ENCODE measurements around the gene MAD2L2.

MAD2L2 gene

DNA sequence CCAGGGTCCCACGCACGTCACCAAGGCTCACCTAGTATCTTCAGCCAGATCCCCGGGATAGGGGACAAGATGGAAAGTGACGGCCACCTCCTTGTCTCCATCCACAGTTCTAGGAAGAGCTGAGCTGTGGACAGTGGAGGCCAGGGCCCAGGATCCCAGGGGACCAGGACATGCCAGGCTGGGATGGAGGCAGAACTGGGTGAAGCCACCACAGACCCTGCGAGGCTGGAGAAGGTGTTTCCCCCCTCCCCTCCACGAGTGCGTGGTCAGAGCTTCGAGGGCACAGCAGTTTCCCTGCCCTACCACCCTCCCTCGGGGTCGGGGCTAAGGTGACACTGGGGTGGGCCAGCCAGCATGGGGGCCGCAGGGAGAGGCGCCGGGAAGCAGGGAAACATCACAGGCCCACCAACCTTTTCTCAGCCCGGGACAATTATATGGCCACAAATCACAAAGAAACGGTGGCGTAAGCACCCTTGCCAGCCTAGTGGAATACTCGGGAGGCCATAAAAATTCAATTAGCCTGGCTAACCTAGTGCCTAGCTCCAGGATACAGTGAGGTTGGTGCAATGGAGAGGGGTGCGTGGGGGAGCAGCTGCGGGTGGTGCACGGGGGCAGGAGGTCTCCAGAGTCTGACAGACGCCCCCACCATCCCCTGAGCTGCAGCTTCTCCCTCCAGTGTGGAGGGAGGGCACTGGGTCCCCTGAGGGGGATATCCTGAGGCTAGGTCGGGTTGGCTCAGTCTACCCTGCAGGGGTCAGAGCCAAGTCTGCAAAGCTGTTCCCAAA lies 23.9 kb upstream of the MAD2L2 start:
- DNase-seq (ENCODE audit: low spot score) = no peak

DNA sequence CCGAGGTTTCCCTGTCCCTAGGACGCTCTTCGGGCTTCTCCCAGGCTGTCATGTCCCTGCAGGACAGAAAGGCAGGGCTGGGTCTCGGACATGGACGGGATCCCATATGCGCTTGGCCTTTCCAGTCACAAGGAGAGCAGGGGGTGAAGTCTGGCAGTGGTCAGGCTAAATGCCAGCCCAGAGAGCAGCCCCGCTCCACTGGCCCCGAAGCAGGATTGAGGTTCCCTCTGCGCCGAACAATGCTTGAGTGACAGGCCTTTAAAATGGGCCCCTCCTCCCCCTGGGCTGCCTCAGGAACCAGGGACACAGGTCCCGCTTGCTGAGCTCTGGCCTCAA lies 23.2 kb upstream of the MAD2L2 start:
- no peak for DNase-seq (ENCODE audit: low spot score)

DNA sequence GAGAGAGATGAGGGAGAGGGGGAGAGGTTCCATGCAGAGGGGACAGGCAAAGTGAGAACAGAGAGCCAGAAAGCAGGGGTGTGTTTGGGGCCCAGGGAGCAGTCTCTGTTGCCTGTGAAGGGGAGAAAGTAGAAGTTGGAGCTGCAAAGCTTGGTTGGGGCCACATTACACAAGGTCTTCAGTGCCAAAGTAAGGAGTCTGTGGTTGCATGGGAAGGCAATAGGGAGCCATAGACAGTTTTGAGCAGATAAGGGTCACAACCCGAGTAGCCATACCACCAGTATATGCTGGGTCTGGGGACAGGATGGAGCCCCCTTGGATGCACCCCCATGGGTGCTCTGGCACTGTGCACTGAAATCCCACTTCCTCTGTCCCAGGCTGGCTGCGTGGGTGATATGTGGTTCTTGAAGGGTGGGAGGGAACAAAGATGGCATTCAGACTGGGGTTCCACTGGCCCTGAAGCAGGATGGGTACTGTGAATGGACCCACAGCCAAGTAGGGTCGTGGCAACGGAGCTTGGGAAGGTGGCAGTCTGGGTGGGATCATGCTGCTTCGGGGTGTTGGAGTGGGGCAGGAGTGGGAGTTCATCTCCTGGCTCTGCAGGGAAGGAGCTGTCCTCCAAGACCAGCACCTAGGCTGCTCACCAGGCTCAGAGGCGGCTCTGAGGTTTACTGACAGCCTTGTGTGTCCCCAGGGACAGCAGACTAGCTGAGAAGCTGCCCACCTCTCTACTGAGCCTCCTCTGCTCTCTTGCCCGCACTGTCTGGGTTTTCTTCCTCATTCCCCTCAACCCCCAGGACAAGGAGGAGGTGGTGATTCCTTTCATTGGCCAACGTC lies 22.6 kb upstream of the MAD2L2 start:
- DNase-seq (ENCODE audit: low spot score) = no peak

DNA sequence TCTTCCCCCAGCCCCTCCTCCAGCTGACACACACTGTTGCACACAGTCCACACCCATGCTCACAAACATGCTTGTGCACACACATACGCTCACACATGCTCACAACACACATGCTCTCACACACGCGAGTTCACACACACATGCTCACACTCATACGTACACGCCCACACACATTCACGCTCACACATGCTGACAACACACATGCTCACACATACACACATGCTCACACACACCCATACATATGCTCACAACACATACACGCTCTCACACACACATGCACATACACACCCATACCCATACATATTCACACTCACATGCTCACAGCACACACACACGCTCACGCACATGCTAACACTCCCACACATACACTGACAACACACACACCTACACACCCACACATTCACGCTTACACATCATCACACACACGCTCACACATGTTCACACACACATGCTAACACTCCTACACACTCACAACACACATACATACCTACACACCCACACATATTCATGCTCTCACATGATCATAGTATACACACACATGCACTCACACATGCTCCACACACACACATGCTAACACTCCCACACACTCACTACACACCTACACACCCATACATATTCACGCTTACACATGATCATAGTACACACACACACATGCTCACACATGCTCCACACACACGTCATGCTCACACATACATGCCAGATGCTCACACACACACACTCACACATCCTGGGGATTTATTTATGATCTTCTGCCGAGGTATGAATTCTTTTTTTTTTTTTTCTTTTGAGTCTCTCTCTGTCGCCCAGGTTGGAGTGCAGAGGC lies 21.2 kb upstream of the MAD2L2 start:
- DNase-seq (ENCODE audit: low spot score) = no peak

DNA sequence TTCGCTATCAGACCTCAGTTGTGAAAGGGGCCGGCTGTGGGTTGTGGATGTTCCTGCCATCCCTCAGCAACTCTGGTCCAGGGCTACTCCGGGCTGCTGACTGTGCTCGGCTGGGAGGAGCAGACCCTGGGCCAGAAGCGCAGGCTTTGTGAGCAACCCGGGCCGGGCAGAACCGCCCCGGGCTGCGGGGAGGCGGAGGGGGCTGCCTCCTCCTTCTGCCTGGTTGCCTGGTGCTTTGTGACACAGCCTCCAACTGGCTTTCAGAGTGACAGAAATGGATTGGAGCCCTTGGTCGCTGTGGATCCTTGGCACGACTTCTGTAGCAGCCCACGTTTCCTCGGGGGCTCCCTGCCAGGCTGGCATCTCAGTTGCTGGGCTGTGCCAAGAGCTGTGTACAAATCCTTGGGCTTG lies 20.6 kb upstream of the MAD2L2 start:
- no peak for DNase-seq (ENCODE audit: low spot score)

DNA sequence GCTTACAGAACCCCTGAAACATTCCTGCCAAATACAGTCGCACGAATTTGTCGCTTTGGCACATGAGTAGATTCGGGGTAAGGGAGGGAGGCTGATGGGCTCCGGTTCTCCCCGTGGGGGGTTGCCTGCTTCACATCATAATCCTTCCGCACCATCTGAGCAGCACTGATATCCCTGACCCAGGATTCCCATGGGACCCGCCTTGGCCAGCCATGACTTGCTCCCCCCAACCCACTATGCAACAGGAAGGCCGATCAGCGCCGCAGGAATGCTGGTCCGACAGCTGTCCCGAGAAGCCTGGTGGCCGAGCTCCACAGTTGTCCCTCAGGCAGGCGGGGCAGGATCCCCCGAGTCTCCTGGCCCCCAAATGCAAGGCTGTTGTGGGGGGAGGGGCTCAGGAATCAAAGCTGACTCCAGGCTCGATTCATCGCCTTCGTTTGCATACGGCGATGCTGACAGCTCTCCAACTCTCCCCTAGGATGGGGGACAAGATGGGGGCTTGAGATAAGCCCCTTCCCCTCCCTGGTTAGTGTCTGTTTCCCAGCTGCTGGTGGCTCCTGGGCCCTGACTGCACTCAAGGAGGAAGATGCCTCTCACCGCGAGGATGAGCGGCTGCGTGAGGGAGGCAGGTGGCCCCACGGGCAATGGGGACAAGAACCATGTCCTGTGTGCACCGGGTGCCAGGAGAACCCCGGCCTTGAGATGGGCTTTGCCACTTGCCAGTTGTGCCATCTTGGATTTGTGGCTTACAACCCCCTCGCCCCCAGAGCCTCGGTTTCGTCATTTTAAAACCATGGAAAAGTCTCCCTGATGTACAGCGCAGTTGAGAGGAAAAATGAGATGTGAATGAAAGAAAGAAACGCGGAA lies 19.9 kb upstream of the MAD2L2 start:
- DNase-seq (ENCODE audit: low spot score) = no peak

DNA sequence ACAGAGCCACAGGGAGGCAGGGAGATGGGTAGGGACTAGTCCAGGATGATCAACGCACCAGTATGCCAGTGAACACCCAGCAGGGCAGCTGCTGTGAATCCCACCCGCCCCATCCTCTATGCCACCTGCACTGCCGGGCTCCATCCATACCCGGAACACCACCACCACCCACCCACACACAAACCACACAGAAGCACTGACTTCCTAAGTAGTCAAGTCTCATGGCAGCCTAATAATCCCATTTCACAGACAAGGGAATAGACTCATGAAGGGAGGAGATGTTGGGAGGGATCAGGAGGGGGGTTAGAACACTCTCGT lies 16.9 kb upstream of the MAD2L2 start:
- DNase-seq (ENCODE audit: low spot score) = no peak

DNA sequence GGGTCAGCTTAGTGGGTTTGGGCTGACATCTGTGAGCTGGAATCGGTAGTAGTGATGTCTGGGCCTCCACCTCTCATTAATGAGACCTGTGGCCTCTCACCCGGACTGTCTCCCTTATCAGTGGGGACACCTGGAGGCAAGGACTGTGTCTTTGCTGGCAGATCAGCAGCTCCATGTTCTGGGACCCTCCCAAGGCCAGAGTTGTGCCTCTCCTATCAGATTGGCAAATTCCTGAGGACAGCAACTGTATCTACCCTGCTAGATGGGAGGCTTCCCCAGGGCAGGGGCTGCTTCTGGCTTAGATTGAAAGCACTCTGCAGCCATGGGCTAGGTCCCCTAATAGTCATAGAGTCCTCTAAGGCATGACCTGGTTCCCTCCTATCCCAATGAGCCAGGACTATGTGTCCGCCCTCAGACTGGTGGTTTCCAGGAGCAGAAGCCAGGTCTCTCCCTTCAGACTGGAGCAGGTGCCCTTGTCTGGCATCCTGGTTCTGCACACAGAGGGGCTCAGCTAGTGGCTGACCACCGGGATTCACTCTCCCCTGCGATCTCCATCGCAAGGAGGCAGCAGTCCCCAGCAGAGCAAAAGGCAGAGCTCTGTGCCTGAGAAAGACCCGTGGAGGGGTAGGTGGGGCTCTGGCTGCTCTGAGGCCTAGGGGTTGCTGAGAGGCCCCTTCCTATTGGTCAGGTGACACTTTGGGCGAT lies 16.4 kb upstream of the MAD2L2 start:
- peak; percentile 32 for DNase-seq (ENCODE audit: low spot score)

DNA sequence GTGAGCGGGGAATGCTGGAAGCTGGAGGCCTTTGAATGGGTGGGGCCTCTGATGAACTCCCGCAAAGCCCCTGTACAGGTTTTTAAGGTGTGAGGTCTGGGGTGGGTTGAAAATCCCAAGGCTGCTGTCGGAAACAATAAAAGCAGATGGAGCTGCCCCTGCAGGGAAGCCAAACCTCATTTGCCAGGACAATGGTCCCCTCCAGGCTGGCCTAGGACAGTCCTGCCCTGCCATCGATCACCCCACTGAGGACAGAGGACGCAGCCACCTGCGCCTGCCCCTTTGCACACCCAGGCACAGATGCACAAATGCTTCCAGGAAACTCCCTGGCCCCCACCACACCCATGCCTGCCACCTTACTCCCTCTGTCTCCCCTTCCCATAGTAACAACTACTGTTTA lies 14.9 kb upstream of the MAD2L2 start:
- DNase-seq (ENCODE audit: low spot score) = no peak

DNA sequence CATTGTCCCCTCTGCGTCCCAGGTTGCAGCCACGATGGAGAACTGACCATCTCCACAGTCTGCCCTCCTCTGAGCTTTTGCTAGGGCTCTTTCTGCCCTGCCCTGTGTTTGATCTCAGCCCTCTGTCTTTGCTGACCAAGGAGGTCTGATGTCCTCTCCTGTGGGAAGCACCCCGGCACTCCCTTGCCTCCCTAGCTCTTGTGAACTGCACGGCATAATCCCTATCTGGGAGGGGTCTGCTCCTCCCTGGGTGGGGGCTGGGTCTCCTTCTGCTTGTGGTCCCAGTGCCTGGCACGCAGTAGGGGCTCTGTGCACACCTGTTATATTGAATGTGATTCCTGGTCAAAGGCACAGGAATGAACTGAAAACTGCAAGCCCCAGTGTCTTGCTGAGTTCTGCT lies 13.0 kb upstream of the MAD2L2 start:
- DNase-seq (ENCODE audit: low spot score) = no peak

DNA sequence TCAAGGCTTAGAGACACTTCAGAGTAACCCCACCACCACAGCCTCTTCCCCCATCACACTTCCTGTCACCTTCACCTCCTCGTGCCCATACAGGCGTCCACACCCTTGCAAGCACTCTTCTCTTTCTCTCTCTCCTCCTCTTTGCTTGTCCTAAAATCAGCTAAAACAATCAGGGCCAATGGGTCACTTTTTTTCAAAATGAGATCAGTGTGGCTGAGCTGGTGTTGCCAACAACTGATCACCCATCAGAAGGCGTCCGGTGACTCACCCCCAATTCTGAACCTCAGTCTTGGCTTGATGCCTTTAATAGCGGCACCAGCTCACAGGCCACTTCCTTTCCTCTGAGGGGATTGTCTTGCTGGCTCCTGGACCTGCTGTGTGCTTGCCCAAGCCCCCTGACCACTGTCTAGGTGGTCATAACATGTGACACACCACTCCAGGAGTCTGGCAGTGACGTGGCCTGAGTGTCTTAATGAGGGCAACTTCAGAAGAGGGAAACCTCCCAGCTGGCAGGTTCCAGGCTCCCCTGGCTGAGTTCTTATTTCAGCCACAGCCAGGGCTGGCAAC lies 12.2 kb upstream of the MAD2L2 start:
- DNase-seq (ENCODE audit: low spot score) = no peak

DNA sequence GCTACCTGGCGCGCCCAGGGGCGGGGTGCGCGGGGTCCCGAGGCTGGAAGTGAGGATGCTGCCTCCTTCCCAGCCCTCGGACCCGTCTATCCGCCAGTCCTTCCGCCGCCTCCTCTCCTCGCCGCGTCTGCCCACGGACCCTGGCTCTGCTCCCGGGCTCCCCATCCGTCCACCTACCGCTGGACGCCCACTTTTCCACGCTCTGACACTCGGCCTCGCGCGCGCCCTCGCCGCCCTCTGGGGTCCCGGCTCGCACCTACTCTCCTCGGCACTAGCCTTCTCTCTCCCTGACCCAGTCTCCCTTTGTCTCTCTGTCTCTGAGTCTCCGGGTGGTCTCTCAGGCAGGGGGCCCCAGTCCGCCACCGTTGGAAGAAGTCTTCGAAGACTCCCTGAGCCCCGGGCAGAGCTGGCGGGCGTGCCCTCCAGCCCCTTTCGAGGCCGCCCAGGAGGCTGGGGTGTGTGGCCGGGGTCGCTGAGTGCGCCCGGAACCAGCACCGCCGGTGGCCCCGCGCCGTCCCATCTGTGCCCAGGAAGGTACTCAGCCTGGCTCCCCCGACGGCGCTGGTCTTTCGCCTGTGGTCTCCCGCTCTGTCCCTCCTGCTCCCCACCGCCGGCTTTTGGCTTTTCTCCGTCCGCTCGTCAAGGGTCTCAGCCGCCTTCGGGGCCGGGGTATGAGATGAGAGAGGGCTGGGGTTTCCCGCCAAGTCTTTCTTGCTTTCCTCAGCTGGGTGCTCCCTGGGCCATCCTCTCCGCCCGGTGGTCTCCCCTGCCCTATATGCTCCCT lies 11.2 kb upstream of the MAD2L2 start:
- no peak for DNase-seq (ENCODE audit: low spot score)

DNA sequence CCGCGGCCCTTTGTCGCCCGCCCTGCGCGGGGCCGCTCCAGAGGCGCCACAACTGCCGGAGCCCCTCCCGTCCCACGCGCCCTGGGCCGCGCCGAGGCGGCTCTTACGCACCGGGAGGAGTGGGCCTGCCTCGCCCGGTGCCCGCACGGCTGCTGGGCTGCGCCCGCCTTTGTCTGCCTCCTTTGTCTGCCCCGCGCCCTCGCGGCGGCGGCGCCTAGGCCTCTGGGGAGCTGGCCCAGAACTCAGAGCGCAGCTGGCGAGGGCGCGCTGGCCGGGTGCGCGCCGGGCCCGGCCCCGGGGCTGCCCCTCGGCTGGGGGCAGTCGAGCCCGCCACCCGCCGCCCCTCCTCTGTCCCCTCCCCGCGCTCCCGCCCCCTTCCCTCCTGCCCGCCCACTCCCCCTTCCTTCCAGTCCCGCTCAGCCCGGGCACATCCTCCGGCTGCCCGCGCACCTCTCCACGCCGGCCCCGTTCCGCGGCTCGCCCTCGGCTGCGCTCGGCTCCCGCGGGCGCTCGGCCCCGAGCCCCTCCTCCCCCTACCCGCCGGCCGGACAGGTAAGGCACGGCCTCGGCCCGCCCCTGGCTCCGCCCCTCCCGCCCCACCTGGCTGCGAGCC lies 10.5 kb upstream of the MAD2L2 start, which contains the start of gene DRAXIN:
TSS of gene DRAXIN (plus strand) at position 409 of the 613 bp plus-strand sequence. CDS start 14,549 bp downstream, outside the sequence.
- no peak for DNase-seq (ENCODE audit: low spot score)

DNA sequence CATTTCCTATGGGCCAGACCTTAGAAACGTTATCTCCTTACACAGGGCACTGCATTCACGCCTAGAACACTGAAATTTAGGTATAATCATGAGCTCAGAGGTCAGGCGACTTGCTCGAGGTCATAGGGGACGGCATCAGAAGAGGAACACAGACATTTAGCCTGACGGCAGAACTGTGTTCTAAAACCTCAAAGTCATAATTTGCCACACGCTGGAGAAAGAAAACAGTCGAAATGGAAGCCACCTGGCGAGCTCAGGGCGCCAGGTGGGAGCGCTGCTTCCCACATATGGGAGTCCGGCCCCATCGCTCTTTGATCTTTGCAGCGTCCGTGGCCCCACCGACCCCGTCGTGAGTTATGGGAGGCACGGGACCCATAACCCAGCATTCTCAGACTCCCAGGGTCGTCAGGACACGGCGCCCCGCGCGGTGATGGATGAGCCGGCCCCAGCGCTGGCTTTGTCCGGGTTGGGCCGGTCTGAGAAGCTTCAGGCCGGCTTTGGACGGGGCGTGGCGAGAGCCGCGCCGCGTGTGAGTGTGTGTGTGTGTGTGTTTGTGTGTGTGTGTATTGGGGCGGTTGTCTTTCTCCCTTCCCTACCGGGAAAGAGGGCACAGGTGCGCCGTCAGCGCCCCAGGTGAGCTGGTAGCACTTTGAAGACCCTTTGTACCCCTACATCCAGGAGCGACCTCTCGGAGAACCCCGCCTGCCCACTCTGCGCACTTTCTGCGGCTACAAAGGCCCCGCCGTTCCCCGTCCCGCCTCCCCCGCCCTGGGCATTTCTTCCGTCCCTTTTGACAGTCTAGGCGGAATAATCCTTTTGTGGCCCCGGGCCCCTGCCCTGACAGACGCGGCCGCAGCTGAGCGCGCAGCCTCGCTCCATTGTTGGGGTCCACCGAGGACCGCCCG lies 9.7 kb upstream of the MAD2L2 start:
- no peak for DNase-seq (ENCODE audit: low spot score)

DNA sequence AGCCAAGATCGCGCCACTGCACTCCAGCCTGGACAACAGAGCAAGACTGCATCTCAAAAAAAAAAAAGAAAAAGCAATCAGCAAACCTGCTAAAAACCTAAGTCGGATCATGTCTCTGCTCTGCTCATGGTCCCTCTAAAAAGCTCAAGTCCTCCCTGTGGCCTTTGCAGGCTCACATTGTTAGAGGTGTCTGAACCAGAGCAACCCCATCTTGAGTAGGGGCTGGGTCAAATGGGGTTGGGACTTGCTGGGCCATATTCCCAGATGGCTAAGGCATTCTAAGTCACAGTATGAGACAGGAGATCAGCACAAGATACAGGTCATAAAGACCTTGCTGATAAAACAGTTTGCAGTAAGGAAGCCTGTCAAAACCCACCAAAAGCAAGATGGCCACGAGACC lies 7.6 kb upstream of the MAD2L2 start:
- no peak for DNase-seq (ENCODE audit: low spot score)

DNA sequence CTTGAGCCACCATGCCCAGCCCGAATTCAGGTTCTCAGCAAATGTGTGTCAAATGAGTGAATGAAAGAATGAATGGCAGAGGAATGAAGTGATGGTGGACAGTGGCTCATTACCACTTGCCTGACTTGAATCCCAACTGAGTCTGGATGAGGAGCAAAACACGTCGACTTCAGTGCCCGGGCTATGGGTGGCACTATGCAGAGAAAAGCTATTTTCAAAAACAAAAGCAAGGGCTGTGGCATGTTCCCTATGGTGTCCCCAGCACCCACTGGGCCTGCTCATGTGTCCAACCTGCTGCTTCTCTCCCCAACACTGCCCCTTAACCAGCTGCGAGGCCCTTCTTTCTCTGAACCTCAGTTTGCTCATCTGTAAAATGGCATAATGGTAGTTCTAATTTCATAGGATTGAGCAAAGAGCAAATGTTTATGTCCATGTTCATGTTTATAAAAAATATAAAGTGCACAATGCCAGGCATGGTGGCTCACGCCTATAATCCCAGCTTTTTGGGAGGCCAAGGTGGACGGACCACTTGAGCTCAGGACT lies 4.3 kb upstream of the MAD2L2 start:
- DNase-seq (ENCODE audit: low spot score) = no peak

DNA sequence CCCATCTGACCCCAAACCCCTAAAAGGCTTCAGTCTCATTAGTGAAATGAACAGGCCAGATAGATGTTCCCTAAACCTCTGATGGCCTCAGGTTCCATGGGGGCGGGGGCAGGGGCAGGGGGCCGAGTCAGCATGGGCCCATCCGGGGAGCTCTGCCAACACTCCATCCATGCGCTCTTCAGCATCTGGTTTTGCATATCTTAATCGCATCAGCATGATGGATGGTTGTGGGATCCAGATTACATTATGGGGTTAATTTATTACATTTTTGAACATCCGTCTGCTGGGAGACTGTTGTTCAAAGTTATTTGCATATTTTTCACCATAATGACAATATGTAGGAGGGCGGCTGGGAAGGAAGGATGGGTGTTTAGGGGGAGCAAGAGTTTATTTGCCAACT lies 3.1 kb upstream of the MAD2L2 start:
- DNase-seq (ENCODE audit: low spot score) = no peak

DNA sequence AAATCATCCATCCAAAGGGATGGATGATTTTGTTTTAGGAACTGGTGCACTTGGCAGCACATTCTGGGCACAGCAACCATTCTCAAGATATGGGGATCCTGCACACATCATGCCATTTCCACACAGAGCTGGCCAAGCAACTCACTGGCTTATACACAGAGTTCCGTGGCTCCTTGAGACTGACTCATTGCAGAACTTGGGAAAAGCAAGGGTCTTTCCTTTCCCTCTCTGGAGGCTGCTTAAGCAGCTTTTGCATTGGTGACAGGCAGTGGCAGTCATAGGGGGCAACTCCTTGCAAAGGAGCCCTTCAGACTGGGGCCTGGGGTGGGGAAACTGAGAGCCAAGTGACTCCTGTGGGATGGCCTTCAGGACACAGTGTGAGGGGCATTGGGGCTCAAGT lies 1.9 kb upstream of the MAD2L2 start:
- DNase-seq (ENCODE audit: low spot score) = no peak
